CD4-positive, alpha-beta T cell treated with Interleukin-6 for 4 hours (primary cell): ENCODE measurements around the gene TST.

ENCODE experiments used
- DNase-seq: peaks from one replicate; pipeline ENCODE4 v3.0.0-alpha.2; 2020; ENCODE audit warnings: mixed read lengths

The TST gene

DNA sequence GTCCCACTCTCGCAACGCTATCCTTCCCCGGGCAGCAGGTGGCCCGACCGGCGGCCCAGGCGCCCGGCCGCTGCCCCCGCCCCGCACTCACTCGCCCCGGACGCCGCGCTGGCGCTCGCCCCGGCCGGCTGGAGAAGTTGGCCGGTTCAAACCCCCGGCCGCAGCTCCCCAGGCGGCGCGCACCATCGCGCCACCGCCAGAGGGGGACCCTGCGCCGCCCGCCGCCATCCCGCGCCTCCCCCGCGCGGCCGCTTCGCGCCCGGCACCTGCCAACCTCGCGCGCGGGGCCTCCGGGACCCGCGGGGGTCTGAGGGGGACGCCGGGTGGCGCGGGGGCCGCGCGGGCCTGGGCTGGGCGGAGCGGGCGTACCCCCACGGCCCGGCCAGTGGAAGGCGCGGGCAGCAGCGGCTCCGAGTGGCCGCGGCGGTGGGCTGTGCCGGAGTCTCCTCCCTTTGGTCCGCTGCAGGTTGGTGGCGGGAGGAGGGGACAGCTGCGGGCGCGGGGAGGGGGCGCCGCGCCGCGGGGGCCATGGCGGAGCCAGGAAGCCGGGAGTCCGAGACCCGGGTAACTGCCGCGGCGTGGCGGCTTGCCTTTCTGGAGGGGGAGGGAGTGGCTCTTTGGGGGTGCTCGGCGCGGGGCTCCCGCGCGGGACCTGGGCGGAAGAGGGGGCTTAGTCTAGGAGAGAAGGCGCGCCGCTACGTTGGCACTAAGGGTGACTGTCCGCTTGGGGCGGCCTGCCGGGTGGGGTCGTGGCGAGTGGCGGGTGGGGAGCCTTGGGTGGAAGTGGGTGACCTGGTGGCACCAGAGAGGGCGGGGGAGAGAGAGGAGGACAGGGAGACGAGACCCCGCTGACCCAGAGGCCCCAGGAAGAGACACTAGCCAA lies at the start of gene TST, which contains the start of gene MPST:
Gene TST, minus strand, starts transcription at position 139 of the 883 bp plus-strand sequence. CDS start 715 bp downstream, outside the sequence.
Gene MPST, plus strand, starts transcription at position 434 of the 883 bp plus-strand sequence. Its CDS starts 95 bp downstream, at position 529.
- peak; percentile 40 for DNase-seq

DNA sequence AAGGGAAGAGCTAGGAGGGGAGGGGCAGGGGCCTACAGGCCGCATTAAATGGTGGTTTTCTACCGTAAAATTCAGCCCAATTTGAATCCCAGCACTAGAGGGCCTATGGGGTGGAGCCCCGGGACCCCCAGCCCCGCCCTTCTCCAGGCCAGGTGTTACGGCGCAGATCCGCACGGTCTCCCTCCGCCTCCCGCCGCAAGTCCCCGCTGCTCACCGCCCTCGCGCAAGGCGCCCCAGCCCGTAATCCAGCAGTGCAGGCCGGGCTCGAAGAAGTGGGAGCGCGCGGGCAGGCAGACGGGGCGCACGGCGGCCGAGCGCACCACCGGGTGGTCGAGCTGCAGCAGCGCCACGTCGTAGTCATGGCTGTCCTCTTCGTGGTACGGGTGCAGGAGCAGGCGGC lies 49.6 kb upstream of the TST start:
- DNase-seq: no peak

DNA sequence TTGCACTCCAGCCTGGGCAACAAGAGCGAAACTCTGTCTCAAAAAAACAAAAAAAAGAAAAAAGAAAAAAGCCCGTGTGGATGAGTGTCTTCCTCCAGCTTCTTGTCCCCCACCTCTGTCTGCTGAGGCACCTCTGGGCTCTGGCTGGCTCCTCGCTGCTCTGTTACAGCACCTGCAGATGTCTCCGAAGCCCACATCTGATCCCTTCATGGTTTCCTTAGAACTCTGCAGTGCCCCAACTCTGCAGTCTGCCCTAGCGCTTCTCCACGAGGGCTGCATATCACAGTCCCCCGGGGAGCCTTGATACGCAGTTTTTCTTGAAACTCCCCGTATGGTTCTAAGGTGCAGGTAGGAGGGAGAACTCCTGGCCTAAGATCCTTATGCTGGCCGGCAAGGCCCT lies 48.2 kb upstream of the TST start:
- no peak for DNase-seq

DNA sequence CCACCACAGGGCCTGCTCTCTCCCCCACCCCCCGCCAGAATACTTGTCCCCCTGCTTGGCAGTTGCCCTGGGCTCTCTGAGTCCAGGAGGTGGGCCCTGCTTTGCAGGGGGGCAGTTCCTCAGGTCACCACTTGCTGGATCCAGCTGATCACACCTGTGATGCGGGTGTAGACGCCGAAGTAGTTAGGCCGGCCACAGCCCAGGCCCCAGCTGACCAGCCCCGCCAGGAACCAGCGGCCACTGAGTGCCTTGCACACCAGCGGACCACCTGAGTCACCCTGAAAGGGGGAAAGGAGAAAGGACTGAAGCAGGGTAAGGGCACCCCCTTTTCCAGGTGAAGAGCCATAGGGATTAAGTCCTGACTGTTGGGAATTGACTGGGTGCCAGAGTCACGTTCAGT lies 46.7 kb upstream of the TST start:
- no peak for DNase-seq

DNA sequence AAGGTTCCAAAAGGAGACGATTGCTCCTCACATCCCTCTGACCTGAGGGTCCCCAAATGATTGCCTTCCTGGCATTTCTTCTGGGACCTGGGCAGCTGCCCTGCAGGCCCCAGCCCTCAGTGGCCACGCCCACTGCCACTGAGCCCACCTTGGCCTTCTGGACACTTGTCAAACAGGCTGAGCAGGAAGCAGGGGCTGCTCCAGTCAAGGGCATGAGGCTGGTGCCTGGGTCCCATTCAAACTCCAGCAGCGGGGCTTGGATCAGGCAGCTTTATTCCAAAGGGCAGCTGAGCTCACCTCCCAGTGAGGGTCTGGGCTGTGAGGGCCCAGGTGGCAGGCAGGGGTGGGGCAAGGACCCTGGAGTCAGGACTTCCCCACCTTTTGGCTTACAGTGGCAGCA lies 45.9 kb upstream of the TST start:
- DNase-seq: no peak

DNA sequence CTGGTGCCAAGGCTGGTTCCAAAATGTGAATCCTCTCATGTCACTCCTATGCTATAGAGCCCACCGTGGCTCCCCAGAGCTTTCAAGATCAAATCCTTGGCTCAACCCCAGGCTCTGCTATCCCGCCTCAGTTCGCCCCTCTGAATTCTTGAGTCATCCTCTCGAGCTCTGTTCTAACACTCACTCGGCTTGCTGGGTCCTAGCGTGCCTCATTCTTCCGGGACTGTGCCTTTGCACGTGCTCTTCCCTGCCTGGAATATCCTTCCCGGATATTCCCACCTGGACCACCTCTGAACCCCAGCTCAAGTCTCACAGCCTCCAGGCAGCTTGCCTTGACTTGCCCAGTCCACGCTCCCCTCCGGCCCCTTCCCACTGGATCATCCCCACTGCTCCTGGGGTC lies 45.3 kb upstream of the TST start:
- DNase-seq: no peak

DNA sequence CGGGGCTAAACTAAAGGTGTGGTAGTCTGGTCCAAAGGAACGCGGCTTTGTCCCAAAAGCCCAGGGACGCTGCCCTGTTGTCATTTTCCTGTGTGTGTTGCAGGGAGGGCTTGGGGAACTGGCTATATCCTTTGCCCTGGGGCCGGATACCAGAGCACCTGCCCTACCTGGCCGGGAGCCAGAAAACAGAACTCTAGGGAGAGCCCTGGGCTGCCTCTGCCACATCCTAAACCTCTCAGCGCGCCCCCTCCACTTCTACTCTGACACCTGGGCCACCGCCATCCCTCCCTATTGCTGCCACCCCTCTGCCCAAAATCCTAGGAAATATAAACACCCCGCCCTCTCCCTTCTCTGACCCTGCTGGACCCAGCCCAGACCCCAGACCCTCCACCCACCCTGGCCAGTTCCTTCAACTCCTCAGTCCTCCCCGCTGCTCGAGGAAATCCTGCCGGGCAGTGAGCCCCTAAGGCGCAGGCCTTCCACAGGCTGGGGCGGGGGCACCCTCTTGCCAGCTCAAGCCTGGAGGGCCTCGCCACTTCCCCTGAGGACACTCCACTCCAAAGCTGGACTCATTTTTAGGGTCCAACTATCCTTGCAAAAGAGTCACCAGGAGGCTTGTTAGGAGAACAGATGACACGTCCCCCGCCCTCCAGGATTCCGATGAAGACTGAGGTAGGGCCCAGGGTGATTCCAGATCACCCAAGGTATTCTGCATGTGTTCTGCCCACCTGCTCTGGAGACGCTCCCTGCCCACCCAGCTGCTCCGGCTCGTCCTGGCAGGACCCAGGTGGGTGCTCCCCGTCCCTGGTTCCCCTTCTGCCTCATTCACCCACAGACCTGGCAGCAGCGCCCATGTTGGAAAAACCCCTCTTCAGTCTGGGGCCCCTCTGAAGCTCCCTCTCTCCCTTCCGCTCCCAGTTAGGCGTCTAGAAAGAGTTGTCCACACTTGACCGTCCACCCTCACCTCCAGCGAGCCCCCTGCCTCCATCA lies 44.5 kb upstream of the TST start:
- DNase-seq: peak; percentile 37

DNA sequence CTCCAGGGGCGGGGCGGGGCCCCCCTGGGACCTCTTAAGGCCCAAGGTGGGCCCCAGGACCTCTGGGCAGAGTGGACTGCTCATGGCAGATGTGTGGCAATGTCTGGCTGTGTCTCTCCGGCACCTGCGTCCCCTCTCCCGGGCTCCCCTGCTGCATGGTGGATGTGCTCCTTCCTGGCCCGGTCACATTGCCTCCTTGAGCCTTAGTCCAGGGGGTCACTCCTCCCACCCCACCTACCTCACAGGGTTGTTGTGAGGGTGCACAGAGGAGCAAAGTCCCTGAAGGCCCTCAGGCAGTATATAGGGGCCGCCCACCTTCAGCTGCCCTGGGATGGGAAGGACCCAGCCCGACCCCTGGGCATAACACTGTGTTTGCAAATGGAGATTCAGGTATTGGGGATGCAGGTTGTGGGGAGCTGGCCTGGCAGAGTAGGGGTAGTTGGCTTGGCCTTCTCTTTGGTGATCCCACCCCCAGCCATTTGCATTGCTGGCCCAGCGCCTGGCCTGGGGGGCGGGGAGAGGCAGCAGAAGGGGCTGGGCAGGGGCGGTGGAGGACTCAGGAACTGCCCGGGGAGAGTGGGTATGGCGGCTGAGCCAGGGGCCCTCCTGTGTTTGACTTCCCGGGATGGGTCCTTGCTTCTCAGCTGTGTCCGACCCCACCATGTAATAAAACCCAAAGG lies 43.6 kb upstream of the TST start:
- DNase-seq: no peak

DNA sequence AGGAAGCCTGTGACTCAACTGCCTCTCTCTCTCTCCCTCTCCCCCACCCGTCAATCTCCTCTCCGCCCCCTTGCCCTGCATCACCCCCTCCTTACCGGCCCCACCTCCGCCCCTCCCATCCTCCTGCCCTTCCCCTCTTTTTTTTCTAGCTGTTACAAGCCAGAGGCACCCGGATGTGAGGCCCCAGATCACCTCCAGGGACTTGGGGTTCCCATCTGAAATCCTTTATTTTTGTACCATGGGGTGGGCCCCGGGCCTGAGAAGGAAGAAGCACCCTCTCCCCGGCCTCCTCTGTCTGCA lies 43.1 kb upstream of the TST start:
- no peak for DNase-seq

DNA sequence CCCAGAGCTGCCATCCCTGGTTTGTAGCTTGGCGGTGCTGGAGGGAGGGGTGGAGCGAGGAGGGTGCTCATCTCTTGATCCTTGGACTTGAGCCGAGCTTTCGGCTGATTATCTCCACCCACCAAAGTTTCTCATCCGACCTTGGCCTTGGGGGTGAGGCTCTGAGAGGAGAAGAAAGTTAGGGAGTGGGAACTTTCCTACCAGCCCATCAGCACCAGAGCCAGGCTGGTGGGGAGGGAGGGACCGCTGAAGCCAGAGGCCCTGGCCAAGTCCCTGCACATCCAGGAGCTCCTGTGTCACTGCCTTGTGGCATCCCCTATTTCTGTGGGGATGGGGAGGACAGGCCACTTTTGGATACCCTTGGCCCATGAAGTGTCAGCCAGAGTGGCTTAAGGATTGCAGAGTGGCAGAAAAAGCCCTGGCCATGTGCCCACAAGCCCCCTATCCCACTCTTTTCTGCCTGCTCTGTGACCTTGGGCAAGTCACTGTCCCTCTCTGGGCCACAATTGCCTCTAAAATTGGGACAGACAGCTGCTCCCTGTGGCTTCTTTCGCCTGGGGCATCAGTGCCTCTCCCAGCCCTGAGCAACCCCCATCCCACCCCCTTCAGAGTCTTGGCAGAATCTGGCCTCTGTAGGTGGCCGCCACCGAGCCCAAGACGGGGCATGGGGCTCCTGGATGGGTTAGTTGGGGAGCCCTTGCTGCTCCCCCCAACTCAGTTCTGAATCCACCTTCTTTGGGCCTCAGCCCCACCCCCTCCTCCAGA lies 42.5 kb upstream of the TST start:
- DNase-seq: no peak

DNA sequence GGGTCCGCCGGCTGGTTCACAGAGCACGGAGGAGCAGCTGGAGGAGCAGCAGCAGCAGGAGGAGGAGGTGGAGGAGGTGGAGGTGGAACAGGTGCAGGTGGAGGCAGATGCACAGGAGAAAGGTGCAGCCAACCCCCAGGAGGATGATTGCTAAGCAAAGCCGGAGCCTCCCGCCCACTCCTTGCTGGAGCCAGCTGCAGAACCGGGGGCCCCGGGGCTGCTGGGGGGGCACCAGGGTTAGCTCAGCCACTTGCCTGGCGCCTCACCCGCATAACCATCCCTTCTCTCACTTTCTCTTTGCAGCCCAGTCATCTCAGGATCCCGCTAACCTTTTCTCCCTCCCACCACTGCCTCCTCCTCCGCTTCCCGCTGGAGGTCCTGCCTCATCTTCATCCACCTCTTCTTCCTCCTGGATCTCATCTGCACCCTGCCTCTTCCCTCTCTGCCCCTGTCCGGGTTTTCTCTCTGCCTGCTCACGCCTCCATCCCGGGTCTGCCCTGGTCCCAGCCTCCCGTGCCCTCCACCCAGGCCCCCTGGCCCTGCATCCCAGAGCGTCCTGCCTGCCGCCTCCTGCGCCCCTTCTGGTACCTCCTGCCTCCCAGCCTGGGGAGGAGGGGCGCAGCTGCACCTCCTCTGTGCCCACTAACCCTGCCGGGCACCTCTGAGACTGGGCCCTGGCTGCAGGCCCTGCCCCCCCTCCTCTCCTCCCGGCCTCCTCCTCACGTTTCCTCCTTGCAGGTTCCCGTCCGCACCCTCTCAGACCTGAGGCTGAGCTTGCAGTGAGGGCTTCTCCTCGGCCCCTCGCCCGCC lies 41.8 kb upstream of the TST start:
- DNase-seq: no peak

DNA sequence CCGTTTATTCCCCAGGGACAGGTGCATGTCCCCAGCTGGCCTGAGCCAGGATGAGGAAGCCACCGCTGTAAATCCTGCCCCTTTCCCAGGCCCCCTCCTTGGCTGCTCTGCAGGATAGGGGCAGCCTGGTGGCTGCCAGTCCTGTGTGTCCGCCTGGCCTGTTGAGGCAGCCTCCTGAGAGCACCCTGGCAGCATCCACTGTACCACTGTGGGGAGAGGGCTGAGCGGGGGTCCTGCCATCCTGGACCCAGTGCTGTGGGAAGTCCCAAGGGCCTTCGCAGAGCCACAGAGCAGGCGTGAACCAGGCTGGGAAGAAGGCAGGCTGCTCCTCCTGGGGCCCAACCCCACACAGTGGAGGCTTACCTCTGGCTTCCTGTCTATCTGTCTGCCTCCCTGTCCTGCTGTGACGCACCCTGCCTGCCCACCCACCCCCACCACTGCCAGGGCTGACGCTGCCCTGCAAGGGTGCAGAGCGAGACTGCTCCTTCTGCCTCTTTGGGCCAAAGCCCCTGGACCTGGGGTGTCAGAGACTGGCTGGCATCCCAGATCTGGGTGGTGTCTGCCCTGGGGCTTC lies 40.7 kb upstream of the TST start:
- DNase-seq: peak; percentile 36

DNA sequence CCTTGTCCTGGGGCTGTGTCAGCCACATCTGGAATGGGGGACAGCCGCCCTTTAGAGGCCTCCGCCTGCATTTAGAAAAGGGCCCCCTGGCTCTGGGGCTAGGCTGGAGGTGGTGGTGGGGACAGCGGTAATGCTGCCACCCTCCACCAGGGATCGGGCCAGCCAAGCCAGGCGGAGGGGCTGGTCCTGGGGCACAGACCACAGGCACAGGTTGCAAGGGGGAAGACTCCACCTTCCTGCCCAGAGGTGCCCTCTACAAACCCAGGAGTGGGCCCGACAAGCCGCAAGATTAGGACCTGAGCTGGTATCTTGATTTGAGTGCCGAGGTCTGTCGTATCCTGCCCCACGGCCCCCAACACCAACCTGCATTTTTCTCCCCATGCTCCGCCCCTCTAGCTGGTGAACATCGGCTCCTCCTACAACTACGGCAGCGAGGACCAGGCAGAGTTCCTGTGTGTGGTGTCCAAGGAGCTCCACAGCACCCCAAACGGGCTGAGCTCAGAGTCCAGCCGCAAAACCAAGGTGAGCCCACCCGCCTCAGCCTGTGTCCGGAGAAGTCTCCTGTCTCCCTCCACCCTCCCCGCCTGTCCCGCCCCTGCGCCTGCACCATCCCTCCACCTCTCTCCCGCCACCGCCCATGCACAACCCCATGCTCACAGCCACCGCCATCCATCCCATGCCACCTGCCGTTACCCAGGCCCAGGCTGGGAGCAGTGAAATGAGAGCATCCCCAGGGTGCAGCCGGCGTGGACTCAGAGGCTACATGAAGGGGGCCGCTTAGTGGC lies 39.9 kb upstream of the TST start:
- DNase-seq: no peak

DNA sequence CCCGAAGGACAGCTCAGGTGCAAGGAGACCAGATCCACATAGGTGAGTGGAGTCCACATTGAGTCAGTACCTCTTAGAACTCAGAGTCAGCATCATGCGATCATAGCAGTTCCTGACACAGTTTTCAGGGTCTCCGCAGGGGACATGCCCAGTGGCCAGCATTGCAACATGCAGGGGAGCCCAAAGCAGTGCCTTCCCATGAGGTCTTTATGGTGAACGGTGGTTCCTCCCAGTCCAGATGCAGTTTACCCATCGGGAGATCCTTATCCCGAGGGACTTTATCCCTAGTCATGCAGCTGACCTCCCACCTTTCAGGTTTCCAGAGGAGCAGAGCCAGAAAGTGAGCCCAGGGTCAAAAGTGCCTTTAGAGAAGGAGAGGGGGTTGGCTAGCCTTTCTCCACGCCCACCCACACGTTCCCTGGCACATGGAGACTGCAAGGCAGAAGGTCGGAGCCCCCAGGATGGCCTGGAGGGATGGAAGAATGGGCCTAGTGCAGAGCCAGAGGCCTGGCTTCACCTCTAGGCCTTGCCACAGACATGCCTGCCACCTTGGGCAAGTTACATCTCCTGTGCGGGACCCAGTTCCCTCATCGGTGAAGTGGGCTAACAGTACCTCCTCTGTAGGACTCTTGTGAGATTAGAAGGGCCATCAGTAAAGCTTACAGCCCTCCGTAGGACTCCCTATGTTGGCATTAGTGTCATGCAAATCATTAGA lies 38.7 kb upstream of the TST start:
- DNase-seq: no peak

DNA sequence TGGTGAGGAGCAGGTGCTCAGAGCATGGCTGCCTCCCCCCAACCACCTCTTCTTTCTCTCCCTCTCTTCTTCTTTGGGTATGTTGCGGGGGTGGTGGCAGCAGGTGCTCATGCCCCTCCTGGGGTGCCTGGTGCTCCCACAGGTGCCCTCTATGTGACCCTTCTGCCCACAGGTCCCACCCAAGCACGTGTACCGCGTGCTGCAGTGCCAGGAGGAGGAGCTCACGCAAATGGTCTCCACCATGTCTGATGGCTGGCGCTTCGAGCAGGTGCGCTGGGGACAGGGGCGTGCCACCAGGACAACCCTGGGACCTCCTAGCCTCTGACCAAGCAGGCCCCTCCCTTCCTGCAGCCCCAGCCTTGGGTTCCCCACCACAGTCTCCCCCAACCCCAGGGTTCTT lies 38.0 kb upstream of the TST start:
- no peak for DNase-seq

DNA sequence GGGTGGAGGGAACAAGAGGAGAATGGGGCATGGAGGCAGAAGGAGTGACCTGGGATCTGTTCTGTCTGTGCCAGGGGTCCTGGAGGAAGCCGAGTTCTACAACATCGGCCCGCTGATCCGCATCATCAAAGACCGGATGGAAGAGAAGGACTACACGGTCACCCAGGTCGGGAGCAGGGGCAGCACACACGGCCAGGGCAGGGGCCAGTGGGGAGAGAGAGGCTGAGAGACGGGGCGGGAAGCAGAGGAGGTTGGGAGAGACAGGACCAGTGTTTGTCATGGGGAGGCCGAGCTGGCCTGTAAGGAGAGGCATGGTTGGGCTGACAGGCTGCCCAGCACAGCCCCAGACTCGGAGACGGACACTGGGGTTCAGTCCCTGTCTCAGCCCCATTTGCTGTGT lies 37.0 kb upstream of the TST start:
- no peak for DNase-seq

DNA sequence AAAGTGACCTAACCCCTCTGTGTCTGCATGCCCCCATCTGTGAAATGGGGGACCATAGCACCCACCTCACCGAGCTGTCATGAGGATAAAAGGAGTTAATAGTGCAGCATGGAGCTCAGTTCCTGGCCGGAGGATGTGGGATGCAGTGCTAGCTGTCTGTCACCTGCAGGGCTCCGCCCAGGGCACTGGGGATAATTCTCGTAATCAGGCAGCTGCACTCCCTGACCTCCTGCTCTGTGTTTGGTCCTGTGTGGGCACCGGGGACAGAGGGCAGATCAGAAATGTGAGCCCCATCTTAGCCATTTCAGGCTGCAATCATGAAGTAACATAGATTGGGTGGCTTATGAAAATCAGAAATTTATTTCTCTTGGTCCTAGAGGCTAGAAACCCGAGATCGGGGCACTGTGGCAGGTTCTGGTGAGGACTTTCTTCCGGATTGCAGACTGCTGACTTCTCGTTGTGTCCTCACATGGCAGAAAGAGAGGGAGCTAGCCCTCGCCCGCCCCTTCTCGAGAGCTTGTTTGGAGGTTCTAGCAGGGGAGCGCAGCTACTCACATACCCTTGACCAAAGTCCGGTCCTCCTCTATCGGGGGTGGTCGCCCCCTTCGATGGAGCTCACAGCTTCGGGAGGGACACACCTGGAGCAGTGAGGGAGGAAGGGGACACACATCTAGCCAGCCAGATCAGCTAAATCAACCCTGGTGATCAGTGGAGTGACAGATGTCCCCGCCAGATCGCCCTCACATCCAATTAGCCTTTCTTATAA lies 35.5 kb upstream of the TST start:
- no peak for DNase-seq

DNA sequence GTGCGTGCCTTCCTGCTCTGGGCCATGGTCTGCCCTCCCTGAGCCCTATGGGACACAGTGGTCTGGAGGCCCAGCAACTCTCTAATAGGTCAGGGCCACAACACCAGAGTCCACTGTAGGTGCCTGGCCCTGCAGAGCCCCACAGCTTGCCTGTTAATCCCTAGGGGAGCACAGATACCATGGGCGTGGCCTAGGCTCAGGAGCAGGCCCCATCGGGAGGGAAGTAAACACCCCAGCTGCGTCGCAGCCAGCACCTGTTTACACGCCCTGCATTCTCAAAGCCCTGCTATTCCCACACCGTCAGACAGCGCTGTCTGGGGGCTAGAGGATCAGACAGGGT lies 34.8 kb upstream of the TST start:
- no peak for DNase-seq
